Left colon (tissue), 2 donors: ENCODE measurements around the gene C4BPB. TPM values are rescaled to one million over a fixed set of nuclear protein-coding genes. Genes with fewer than 3 reads are reported as not detected.
"Not testable (repeated sequence)": the region's sequence is repeated elsewhere in the genome, so short reads cannot be mapped to it uniquely, and the experiment has no call there.

ENCODE experiments used
- ATAC-seq: fragments of 200-7000 bp; cut with Tn5 transposase; one replicate; pipeline ENCODE4 v1.9.1; 2020; ENCODE audit warnings: mild to moderate bottlenecking, moderate library complexity
- DNase-seq, 2 donors: peaks; one replicate each; pipeline ENCODE4 v3.0.0-alpha.2; 2020
- intact Hi-C, 2 donors: fragments of 100-400 bp; cut with DNase I in 1 of 2; cut with micrococcal nuclease in 1 of 2; formaldehyde crosslinking; loops; one replicate each; pipeline versions ENCODE4 v1.11.2 to v1.14.0; 2022; cut with DNase I, micrococcal nuclease
- long read RNA-seq: library from polyadenylated mRNA; unstranded; transcript quantifications from one replicate; pipeline ENCODE4 v2.0.0, GENCODE V29; 2021
- total RNA-seq, 2 donors: library from RNA; stranded (reverse); fragmentation: NEBNext Ultra II Directional; extraction: Animal tissue kit (Norgen Biotek cat#: 25700); gene quantifications; one replicate each; pipeline ENCODE4 v1.2.1, GENCODE V29; 2021
- donor health status: DM: no; HTN: no; CAD: no.
- donor health status: DM: yes; HTN: yes; CAD: no.

C4BPB gene, protein sequence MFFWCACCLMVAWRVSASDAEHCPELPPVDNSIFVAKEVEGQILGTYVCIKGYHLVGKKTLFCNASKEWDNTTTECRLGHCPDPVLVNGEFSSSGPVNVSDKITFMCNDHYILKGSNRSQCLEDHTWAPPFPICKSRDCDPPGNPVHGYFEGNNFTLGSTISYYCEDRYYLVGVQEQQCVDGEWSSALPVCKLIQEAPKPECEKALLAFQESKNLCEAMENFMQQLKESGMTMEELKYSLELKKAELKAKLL
- 10 to 100 TPM in 1 of 2 donors, 1 to 10 TPM in 1; 5.0 to 20.8 TPM for total RNA-seq
- long read RNA-seq, partial matches to known transcripts: 1 of 12 reads
- long read RNA-seq, other reads (novel, unspliced or antisense): 4 of 12 reads

GRCh38 chr1:207088701-207089626, at the start of gene C4BPB:
TSS of gene C4BPB (plus strand) at chr1:207088860. CDS start at chr1:207089532, 672 bp downstream.
- peak; percentile 37 to 77 for DNase-seq
- intact Hi-C loops: no loop called here
- ATAC-seq: peak; percentile 96

GRCh38 chr1:207039380-207040180, 49.1 kb upstream of the C4BPB start:
- DNase-seq (no peak), ATAC-seq (no peak)

DNA sequence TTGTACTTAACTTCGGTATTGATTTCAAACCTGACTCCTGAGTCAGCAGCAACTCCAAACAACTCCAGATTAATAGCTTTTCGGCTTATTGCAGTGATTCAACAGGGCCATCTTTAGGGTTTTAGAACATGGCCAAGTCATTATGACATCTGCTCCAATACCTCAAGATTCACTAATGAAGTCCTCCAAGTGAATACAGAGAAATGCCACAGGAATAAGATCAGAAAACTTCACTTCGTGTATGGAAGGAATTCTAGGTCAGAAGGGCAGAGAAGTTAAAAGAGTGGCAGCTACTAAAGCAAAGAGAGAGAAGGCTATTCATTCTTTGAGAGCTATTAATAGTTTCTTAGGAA, 48.5 kb upstream of the C4BPB start:
- ATAC-seq: no peak
- DNase-seq: no peak
- intact Hi-C loops: no loop called here

More at GRCh38 chr1:207039380-207040180, 49.1 kb upstream of the C4BPB start:
- intact Hi-C loops: no loop called here

DNA sequence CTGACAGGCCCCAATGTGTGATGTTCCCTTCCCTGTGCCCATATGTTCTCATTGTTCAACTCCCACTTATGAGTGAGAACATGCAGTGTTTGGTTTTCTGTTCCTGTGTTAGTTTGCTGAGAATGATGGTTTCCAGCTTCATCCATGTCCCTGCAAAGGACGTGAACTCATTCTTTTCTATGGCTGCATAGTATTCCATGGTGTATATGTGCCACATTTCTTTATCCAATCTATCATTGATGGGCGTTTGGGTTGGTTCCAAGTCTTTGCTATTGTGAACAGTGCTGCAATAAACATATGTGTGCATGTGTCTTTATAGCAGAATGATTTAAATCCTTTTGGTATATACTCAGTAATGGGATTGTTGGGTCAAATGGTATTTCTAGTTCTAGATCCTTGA, 47.3 kb upstream of the C4BPB start:
- not testable (repeated sequence) for ATAC-seq

GRCh38 chr1:207045453-207045852, 43.2 kb upstream of the C4BPB start:
- no peak for DNase-seq
- no peak for ATAC-seq
- intact Hi-C loops: no loop called here

More for the DNA sequence above, 47.3 kb upstream of the C4BPB start:
- DNase-seq, intact Hi-C loops: not testable (repeated sequence)

GRCh38 chr1:207047505-207047904, 41.2 kb upstream of the C4BPB start:
- DNase-seq (no peak), ATAC-seq (no peak)
- intact Hi-C loops: no loop called here

DNA sequence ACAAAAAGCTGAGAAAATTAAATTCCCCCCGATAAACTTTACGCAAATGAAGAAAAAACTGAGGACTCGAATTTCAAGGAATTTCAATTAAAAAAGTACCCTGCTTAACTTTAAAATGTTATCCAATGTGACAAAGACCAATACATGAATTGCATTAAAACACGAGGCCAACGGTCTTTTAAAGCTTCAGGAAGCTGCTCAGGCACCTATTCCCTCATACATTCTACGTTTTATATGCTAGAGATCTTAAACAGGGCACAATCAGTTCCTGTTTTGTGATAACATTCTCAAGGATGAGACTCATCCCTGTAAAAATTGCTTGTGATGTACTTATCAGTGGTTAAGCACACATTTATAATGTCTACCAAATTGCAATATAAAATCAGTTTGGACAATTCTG, 40.6 kb upstream of the C4BPB start:
- intact Hi-C loops: no loop called here
- no peak for DNase-seq
- ATAC-seq: no peak

- ATAC-seq: no peak
- intact Hi-C loops: no loop called here
- no peak for DNase-seq
Observed at GRCh38 chr1:207049054-207049453, 39.6 kb upstream of the C4BPB start.

DNA sequence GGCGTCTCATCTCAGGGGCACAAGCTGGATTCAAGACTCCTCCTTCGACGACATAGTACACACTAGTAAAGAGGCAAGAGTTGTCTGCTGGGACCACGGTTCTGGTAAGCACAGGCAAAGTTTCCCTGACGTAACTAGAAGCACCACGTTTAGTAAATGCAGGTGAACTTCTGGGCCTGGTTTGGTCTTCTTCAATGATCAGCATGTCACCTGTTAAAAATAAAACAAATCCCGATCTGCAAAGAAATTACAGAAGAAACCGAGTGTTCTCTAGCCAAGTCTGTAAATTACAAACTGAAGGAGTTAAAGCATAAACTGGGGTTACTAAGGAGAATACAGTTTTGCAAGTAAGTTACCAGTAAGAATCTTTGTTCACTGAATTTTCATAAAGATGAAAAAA, 39.1 kb upstream of the C4BPB start:
- ATAC-seq: no peak
- DNase-seq: no peak
- intact Hi-C loops: no loop called here

DNA sequence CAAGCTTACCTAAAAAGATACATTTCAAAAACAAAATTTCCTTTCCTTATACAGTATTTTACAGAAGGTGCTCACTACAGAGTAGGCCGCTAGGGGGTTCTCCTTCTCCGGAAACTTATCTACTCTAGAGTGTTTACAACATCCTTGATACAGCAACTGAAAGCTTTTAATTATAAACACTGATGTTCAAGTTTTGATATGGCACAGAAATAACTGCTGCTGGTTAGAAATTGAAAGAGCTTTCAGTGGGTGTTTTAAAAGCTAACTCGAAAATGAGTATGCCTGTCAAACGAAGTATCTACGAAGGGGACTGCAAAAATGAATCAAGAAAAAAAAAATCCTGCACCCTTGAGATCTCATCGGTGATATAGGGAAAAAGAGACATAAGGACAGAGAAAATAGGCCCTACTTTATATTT, 38.7 kb upstream of the C4BPB start:
- peak in 1 of 2 donors; percentile 70 for DNase-seq
- intact Hi-C loops: no loop called here
- ATAC-seq: peak; percentile 36

GRCh38 chr1:207050480-207051190, 38.0 kb upstream of the C4BPB start:
- DNase-seq (peak; percentile 92 to 97), ATAC-seq (peak; percentile 58)
- intact Hi-C loops: no loop called here

GRCh38 chr1:207051191-207051943, 37.3 kb upstream of the C4BPB start, which contains the start of gene YOD1:
TSS of gene YOD1 (minus strand) at chr1:207051208. CDS start at chr1:207051030, 178 bp downstream.
- no peak for DNase-seq
- intact Hi-C loops: no loop called here
- ATAC-seq: peak; percentile 4

DNA sequence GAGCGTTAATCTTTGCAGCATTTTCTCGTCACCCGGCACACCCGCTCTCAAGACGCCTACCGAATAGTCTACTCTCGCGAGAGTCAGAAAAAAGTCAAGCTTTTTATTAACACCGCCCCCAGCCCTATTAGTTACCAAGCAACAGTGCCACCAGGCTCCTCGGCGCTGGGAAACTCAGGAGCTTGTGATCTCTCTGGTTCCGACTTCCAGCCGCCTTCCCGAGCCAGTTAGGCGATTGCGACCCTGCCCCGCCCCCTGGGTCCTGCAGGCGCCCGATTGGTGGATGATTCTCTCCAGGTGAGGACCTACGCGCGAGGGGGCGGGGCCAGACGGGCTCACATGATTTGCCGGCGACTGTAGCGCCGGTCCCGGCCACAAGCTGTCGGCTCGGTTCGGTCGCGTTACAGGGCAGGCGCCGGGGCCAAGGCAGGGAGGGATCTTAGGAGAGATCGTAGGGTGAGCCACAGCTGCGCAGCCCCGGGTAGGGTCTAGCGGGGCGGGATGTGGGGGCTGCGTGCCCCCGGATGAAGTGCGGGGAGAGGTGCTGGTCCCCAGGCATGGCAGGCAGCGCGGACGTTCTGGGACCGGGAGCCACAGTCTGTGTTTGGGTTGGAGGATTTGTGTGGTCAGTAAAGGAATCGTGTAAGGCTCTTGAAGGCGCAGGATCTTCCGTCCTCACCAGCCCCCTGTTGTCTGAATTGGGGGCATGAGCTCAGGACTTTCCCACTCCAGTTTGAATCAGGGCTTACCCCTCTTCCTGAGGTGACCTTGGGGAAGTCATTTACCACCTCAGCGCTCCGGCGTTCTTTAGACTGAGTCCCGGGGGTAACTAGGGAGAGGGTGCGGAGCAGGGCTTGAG, 35.5 kb upstream of the C4BPB start, which contains the start of gene PFKFB2:
PFKFB2 (plus strand) TSS at position 365 of the 859 bp plus-strand sequence. CDS start 1,443 bp downstream, outside the sequence.
- peak; percentile 76 for ATAC-seq
- intact Hi-C loops: no loop called here
- peak; percentile 99 to 100 for DNase-seq

DNA sequence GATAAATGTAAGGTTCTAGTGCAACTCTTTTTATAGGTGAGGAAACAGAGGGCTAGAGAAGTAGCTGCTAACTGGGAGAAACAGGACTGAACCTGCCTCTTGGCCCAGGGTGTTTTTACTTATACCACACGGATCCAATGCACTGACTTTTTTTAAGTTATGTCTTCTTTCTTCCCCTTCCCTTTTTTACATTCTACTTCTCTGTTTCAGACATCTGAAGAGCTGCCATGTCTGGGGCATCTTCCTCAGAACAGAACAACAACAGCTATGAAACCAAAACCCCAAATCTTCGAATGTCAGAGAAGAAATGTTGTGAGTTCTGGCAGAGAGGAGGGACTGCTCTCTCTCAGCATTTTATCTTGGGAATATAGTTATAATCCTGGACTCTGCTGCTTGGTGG, 34.2 kb upstream of the C4BPB start:
- intact Hi-C loops: no loop called here
- DNase-seq: no peak
- no peak for ATAC-seq

GRCh38 chr1:207055386-207056001, 33.2 kb upstream of the C4BPB start:
- intact Hi-C loops: no loop called here
- ATAC-seq (no peak), DNase-seq (no peak)

DNA sequence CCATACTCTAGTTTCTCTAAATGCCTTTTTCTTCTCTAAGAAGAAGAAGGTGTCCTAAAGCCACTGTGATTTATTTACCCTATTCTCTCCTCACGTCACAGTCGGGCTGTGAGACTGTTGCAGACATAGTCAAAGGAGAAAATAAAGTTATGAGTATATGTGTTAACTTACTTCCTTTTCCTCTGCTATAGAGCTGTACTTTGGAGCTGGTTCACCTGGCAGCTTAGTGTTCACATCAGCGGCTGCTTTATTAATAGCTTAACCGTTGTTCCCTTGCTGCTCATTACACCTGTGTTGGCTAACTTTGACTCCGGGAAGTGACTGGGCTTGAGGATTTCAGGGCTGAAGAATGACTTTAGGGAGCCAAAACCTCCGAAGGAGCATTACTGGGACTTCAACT, 32.0 kb upstream of the C4BPB start:
- intact Hi-C loops: no loop called here
- peak; percentile 36 to 65 for DNase-seq
- ATAC-seq: peak; percentile 61
